ENCODE data around the gene MTM1.

The MTM1 gene

DNA sequence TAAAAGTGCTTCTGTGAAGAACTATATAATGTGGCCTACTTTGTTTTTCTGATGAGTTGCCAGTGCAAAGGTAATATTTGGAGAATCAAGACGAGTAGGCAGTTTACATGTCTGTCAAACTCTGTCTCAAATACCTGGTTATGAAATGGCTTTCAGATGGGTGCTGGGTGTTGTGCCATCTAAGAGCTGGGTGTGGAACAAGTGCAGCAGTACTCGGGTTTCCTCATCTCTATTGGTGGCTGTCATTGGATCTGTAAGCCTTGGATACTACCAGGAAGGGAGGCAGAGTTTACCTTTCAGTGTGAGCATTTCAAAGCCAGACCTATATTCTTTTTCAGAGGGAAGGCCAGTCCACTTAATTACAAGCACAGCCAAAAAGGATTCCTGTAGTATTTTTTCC lies 37.2 kb downstream of the MTM1 start:
- no peak for TF ChIP-seq CTCF (IDR thresholded peaks at IDR 0.05; ENCODE audit: low read depth, low read length, missing control alignments)
- DNase-seq (ENCODE audit: low read depth) = no peak
- H3K4me3 ChIP-seq (ENCODE audit: low read depth, low read length) = no peak overlapping the region
- in situ Hi-C loops (cut with HindIII; ENCODE audit: low sequenced_read_pairs) = no loop called here

DNA sequence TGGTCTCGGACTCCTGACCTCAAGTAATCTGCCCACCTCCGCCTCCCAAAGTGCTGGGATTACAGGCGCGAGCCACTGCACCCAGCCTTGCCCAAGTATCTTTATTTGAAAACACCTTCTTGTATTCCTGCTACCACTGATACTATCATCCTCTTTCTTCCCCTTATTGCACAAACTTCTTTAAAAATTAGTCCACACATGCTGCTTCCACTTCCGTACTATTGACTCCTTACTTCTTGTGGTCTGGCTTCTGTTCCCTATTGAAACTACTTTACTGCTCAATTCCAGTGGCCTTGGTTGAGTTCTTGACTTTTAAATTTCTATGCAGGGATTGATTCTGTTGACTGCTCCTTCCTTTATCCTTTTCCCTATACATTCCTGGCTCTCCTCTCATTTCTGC lies 38.8 kb downstream of the MTM1 start:
- no peak overlapping the region for H3K4me3 ChIP-seq (ENCODE audit: low read depth, low read length)
- in situ Hi-C loops (cut with HindIII; ENCODE audit: low sequenced_read_pairs) = no loop called here
- no peak for TF ChIP-seq CTCF (IDR thresholded peaks at IDR 0.05; ENCODE audit: low read depth, low read length, missing control alignments)
- no peak for DNase-seq (ENCODE audit: low read depth)

GRCh38 chrX:150610043-150610442 lies 41.6 kb downstream of the MTM1 start:
- in situ Hi-C loops (cut with HindIII; ENCODE audit: low sequenced_read_pairs) = no loop called here
- no peak for DNase-seq (ENCODE audit: low read depth)
- no peak overlapping the region for H3K4me3 ChIP-seq (ENCODE audit: low read depth, low read length)
- TF ChIP-seq CTCF (IDR thresholded peaks at IDR 0.05; ENCODE audit: low read depth, low read length, missing control alignments) = no peak

DNA sequence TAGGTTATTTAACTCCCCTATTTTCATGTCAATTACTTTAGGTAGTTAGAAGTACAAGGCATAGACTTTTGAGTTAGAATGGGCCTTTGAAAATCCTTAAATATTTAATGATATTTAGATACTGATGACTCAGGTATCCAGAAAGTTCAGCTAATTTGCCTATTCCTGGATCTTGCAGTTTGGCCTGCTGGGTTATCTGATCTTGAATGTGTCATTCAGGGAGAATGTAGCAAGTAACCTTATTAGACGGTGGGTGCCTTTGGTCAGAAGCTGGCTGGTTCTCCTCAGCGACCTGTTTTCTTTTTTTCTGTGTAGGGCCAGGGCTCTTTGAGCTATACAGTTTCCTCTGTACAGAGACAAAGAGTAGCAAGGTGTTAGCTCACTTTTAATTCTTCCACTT lies 42.0 kb downstream of the MTM1 start:
- in situ Hi-C loops (cut with HindIII; ENCODE audit: low sequenced_read_pairs) = no loop called here
- no peak for TF ChIP-seq CTCF (IDR thresholded peaks at IDR 0.05; ENCODE audit: low read depth, low read length, missing control alignments)
- DNase-seq (ENCODE audit: low read depth) = no peak
- no peak overlapping the region for H3K4me3 ChIP-seq (ENCODE audit: low read depth, low read length)

DNA sequence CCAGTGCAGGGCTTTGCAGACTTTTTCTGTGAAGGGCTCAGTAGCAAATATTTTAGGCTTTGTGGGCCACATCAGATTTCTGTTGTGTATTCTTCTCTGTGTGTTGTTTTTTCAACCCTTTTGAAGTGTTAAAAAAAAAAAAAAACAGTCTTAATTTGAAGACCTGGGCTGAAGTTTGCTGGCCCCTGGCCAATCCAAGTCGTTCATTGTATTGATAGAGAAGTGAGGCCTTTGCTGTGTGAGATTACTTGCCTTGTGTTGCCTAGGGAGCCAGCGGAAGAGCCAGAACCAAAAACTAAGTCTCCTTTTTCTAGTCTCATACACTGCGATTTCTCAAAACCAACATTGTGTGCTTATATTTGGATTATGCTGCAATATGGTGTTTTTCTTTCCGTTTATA lies 46.9 kb downstream of the MTM1 start:
- TF ChIP-seq CTCF (IDR thresholded peaks at IDR 0.05; ENCODE audit: low read depth, low read length, missing control alignments) = no peak
- in situ Hi-C loops (cut with HindIII; ENCODE audit: low sequenced_read_pairs) = no loop called here
- no peak overlapping the region for H3K4me3 ChIP-seq (ENCODE audit: low read depth, low read length)
- DNase-seq (ENCODE audit: low read depth) = no peak

DNA sequence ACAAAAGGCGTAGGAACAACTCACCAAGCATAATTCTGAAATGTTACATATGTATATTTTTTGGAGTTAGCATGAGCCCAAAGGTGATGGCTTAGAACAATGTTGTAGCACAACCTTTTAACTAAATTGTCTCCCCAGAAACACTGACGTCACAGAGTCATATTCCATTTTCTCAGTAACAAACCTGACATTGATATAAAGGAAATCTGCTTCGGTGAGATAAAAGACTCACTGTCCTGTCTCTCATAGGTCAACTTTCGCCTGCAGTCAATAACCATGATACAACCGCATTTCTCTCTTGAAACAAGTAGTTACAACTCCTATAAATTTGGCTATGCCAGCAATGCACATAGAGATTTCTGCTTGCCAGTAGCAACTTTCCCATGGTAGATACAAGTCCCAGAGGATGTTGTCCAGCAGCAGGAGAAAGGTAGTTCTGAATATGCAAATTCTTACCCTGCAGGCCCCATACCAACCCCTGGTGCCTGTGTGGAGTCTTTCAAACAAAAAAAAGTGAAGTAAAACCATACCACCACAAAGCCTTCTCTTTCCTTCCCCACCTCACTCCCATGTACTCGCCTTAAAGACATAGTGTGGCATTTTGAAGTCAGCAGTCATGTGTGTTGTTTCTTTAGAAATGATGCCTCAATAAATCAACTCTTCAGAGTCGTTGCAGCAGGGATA lies 47.9 kb downstream of the MTM1 start:
- TF ChIP-seq CTCF (IDR thresholded peaks at IDR 0.05; ENCODE audit: low read depth, low read length, missing control alignments) = no peak
- in situ Hi-C loops (cut with HindIII; ENCODE audit: low sequenced_read_pairs) = no loop called here
- no peak overlapping the region for H3K4me3 ChIP-seq (ENCODE audit: low read depth, low read length)
- no peak for DNase-seq (ENCODE audit: low read depth)

DNA sequence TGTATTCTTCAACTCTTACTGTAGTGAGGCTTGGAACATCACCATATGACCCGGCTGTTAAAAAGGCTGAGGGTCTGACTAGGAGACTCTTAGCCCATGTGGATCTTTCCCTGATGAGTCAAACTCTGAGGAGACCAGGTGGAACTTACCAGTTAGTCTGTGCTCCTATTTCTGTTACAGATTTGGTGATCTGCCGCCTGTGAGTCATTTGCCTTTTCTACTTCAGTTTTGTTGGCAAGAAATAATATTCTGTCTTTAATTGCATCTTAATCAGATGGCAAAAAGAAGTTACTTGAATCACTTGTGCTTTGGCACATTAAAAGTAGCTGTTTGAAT lies 48.4 kb downstream of the MTM1 start:
- in situ Hi-C loops (cut with HindIII; ENCODE audit: low sequenced_read_pairs) = no loop called here
- DNase-seq (ENCODE audit: low read depth) = no peak
- no peak overlapping the region for H3K4me3 ChIP-seq (ENCODE audit: low read depth, low read length)
- TF ChIP-seq CTCF (IDR thresholded peaks at IDR 0.05; ENCODE audit: low read depth, low read length, missing control alignments) = no peak
